ENCODE measurements around the gene FAM163A.

Gene FAM163A

GRCh38 chr1:179860652-179861051 is 117.6 kb downstream of the FAM163A start:
- DNase-seq, result no peak

- no peak for DNase-seq
Measured at GRCh38 chr1:179865377-179865776, 122.3 kb downstream of the FAM163A start.

Measured in activated CD4-positive, alpha-beta T cell treated with anti-CD3 and anti-CD28 coated beads, Interleukin-10, Interleukin-2, amounts not matched to agents 100 ng/mL and 50 ng/mL, durations not matched to agents 16 hours and 8 hours (primary cell).